HG03135 (cell line): ENCODE measurements around the gene NAB2.
A peak's percentile ranks its signal among the peaks of the same experiment; 100 is the strongest.
"Not testable (repeated sequence)": the region's sequence is repeated elsewhere in the genome, so short reads cannot be mapped to it uniquely, and the experiment has no call there.

Source experiments
- ATAC-seq: cut with Tn5 transposase; IDR thresholded peaks from one replicate; pipeline ENCODE4 v1.9.1; 2021; ENCODE audit warnings: mild to moderate bottlenecking, moderate library complexity; ENCODE audit not compliant: unreplicated experiment

Gene NAB2

DNA sequence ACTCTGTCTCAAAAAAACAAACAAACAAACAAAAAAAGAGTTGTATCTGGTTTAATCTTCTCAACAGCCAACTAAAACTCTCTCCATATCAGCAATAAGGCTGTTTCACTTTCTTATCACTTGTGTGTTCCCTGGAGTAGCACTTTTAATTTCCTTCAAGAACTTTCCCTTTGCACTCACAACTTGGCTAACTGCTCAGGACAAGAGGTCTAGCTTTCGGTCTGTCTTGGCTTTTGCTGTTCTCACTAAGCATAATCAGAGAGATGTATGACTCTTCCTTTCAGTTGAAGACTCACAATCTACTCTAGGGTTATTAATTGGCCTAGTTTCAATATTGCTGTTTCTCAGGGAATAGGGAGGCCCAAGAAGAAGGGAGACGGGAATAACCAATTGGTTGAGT is 22.7 kb upstream of the NAB2 start:
- ATAC-seq: no peak

DNA sequence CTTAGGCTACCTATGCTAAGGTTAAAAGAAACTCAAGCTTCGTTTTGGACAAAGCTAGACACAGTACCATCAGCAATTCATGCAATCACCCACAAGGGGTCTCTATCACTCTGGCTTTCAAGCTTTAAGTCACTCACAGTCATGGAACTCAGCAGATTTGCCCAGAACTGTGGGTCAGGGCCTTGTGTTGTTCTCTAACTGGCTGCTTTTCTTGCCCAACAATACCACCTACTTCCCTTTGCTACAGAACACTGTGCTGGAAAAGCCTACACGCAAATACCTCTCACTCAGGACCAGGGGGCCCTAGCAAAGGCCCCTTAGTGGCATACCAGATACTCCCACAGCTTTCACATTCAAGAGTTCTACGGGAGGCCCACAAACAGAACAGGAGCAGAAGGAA is 19.4 kb upstream of the NAB2 start:
- peak; percentile 74 for ATAC-seq

DNA sequence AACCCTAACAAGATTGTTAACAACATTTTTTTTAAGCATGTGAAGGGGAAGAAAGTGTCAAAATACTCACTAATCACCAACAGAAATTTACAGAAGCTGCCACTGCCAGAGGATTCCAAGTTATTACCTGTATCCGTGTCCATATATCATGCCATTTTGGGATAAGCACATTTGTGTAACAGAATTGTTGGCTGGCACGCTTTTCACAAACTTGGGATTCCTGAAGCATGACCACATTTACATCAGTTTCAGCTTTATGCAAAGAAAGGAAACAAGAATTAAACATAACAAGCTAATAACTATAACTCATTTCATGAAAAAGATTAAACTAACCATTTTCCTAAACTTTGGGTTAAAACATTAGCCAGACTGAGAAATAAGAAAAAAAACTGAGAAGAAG is 16.3 kb upstream of the NAB2 start:
- ATAC-seq: no peak

DNA sequence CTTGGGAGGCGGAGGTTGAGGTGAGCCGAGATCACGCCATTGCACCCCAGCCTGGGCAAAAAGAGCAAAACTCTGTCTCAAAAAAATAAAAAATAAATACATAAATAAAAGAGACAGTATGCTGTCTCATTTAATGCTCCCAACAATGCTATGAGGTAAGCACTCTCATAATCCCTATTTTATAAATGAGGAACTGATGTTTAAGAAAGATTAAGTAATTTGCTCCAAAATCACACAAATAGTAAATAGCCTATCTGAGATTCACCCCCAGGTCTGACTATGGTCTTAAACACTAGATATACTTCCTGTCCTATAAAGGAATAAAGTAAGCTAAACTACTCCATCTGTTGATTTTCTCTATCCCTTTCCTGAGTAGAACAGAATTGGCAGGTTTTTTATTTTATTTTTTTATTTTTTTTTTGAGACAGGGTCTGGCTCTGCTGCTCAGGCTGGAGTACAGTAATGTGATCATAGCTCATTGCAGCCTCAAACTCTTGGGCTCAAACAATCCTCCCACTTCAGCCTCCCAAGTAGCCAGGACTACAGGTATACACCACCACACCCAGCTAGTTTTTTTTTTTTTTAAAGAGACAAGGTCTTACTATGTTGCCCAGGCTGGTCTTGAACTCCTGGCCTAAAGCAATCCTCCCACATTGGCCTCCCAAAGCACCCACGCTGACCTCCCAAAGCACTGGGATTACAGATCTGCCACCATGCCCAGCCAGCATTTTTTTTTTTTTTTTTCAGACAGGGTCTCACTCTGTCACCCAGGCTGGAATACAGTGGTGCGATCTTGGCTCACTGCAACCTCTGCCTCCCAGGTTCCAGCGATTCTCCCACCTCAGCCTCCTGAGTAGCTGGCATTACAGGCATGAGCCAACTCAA is 15.1 kb upstream of the NAB2 start:
- ATAC-seq: not testable (repeated sequence)

DNA sequence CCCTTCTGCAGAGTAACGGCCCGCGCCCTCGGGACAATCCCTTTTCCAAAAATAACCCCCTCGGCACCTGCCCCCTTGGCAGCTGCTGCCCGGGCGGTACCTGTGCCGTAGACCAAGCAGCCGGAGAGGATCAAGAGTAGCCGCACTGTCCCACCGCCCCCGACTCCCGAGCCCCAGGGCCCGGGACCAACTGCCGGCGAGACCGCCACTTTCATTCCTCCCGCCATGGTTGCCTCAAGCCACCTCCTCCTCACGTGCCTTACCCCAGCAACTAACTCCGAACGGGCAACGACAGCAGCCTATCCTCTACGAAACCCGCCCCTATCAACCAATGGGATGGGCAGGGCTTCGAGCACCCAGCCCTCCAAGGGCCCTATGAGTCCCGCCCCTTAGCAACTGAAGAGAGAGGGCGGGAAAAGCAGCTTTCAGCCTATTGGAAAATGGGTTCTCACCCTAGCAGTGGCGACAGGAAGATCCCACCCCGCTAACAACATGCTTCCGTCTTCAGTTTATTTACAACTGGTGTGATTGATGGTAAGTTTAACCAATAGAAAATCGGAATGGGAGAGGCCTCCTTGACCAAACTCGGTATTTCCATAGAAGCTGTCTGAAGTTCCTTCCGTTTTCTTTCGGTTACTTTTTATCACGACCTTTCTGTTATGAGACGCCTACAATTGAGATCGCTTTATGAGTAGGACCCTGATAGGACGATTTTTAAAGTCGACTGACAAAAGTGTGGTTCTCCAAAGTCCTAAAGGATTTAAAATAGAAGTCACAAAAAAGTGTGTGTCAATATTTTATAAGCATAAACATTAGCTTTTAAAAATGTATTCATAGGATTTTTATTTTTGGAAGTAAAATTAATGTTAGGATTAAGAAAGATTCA is 10.2 kb upstream of the NAB2 start, which contains the start of gene NEMP1:
TSS of gene NEMP1 (minus strand) at position 273 of the 886 bp plus-strand sequence. CDS start at position 227, 46 bp downstream.
- peak; percentile 96 for ATAC-seq

DNA sequence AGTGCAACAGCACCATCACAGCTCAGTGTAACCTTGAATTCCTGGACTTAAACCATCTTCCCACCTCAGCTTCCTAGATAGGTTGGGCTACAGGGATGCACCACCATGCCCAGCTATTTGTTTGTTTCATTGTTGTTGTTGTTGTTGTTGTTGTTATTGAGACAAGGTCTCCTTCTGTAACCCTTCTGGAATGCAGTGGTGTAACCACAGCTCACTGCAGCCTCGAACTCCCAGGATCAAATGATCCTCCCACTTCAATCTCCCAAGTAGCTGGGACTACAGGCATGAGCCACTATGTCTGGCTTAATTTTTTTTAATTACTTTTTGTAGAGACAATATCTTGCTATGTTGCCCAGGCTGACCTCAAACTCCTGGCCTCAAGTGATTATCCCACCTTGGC is 9.1 kb upstream of the NAB2 start:
- ATAC-seq: no peak

DNA sequence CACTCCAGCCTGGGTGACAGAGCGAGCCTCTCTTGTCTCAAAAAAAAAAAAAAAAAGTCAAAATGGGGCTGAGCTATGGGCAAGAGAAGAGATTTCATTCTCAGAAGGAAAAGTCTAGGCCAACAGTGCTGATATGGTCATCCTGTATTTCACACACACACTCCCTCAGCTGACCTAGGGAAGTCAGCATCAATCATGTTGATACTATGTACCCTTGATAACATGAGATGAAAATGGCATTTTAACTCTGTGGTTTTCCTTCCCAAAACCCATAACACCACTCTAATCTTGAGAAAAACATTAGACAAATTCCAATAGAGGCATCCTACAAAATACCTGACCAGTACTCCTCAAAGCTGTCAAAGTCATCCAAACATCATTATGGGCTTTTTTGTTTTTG is 8.1 kb upstream of the NAB2 start:
- no peak for ATAC-seq

DNA sequence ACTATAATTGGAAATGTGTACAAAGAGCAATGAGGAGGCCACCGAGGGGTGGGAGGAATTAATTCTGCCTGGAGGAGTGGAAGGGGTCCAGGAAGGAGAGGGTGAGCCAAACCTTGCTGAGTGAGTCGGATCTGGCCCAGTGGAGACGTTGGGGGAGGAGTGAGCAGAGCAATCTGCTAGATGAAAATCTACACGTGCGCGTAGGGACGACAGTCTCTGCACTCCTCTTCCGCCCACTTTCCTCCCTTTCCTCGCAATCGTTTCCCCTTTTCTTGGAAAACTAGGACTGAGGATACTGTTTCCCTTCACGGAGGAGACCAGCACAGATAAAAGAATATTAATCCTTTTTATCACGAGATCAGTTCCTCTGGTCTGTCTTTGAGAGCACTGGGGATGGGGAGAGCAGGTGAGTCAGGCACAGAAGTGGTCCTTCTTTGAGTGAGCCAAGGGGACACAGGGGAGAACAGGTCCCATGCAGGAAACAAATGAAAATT is 2.9 kb upstream of the NAB2 start:
- no peak for ATAC-seq

DNA sequence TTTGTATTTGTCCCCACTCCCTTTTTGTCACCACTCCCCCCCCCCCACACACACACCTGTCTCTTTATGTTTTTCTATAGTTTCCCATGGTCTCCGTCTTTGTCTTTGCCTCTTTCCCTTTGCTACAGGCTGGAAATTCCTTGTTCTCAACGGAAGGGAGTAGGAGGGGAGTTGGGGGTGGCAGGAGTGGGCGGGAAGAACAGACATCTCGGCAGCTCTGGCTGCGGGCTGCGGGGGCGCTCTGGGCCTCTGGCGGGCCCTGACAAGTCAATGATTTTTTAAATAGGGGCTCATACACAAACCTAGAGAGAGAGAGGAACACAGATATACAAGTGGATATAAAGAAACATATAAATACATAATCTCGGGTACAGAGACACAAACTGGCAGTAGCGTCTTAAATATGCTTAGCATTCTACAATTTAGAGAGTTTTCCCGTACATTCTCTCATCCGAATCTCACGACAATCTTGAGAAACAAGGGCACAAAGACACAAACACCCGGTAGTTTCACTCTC is 2.4 kb upstream of the NAB2 start:
- no peak for ATAC-seq

DNA sequence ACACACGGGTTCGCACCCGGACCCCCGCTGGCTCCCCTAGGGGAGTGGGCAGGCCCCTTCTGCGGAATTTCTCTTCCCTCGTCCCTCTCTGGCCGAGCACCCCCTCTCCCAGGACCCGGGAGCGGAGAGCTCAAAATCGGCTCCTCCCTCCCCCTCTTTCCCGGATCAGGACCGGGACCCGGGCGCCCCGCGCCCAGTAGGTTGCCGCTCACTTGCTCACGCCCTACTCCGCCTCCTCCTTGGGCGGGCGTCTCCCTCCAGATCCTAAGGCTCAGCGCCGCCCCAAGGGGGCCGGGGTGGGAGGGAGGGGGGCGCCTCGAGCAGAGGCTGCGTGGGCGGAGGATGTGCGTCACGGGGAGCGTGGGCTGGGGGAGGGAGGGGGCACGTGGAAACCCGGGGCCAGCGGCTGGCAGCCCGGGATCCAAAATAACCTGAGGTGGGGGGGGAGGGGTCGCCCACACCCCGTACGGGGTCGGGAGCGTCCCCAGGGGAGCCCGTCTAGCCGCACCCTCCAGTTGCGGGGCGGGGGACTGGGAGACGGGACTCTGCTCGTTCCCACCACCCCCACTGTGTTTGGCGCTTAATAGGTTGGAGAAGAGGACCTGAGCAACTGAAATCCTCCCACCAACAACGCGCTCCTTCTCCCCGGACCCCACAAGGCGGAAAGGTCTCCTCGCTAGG is 1.8 kb upstream of the NAB2 start:
- ATAC-seq: peak; percentile 29

DNA sequence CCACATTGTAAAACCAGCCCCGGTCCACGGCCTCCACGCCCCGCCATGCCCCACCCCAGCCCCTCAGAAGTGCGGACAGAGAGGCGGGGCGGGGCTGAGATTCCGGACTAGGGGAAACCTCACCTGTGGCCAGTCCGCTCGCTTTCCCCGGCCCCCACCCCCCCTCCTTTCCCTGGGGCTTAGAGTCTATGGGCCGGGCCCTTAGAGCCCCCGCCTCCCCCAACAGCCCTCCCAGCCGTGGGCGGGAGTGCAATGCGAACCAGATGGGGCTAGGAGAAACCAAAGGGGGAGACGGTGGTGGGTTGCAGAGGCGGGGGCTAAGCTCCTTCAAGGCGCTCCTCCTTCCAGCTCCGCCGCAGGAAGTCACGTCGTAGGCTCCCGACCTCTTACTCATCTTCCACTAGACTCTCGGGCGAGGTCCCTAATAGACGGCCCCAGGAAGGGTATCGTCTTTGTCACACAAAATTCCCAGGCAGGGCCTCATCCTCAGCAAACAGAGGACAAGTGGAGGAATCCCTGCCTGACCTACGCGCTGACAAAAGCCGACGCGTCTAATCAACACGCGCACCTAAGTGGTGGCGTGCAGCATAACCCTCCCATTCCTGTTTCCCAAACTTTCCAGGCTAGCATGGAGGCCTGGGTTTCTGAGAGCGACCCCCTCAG is 1.1 kb upstream of the NAB2 start:
- peak; percentile 37 for ATAC-seq

DNA sequence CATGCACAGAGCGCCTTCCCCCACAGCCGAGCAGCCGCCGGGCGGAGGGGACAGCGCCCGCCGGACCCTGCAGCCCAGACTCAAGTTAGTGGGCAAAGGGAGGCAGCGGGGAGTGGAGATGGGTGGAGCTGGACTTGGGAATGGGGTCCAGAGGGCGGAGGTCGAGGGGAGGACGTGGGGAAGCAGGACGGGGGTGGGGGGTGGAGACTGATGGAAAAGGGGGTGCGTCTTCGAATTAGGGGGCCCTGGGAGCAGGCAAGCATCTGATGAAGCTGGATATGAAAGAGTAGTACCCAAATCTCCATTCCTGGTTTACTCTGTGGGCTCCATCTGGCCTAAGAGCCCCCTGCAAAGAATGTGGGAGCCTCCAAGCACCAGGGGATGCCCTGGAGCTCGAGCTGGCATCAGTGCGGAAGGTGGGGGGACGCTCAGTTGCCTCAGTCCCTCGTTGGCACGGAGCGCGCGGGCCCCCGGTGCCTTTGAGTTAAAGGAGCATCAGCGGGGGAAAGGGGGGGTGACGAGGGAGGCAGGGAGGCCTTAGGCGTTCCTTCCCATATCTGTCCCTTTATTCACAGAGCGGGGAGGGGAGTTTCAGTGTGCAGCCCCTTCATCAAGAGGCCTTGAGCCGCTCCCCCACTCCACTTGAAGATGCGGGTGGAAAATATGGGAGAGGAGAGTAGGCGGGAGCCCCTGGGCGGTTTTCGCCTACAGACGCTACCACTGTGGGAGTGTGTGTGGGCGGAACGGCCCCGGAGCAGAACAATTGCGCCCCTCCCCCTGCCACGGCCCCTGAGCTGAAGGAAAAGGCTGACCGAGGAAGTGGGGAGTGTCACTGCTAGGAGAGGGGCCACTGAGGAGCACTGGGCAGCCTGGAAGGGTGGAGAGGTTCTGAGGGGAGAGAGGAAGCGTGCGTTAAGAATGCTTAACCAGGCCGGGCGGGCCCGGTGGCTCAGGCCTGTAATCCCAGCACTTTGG is 644 bp downstream of the NAB2 start:
- ATAC-seq: no peak

DNA sequence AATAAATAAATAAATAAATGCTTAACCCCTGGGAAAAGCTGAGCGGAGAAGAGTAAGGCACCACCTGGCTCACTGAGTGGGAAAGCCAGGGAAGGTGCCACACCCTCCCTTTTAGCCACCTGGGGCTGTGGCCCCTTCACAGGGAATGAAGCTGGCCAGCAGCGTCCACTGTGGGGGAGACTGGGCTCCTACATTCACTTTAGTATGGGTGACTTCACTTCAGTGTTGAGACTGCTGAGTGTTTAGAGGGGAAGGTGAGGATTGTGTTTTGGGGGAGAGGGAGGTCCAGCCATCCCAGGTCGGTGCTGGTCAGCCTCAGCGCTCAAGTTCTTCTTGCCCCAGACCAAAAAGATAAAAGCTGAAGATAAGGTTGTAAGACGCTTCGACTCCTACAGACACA is 1.6 kb downstream of the NAB2 start:
- no peak for ATAC-seq

DNA sequence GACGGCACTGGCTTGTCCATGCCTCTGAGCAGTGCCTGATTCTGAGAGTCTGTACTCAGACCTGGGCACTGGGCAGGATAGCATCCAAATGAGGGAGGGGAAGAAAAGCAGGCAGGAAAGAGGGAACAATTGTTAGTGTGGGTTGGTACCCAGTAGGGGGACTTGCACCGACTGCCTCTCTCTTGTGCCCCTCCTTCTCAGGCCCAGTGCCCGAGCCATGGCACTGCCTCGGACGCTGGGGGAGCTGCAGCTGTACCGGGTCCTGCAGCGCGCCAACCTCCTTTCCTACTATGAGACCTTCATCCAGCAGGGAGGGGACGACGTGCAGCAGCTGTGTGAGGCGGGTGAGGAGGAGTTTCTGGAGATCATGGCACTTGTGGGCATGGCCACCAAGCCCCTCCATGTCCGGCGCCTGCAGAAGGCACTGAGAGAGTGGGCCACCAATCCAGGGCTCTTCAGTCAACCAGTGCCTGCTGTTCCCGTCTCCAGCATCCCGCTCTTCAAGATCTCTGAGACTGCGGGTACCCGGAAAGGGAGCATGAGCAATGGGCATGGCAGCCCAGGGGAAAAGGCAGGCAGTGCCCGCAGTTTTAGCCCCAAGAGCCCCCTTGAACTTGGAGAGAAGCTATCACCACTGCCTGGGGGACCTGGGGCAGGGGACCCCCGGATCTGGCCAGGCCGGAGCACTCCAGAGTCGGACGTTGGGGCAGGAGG is 2.2 kb downstream of the NAB2 start:
- ATAC-seq: no peak

DNA sequence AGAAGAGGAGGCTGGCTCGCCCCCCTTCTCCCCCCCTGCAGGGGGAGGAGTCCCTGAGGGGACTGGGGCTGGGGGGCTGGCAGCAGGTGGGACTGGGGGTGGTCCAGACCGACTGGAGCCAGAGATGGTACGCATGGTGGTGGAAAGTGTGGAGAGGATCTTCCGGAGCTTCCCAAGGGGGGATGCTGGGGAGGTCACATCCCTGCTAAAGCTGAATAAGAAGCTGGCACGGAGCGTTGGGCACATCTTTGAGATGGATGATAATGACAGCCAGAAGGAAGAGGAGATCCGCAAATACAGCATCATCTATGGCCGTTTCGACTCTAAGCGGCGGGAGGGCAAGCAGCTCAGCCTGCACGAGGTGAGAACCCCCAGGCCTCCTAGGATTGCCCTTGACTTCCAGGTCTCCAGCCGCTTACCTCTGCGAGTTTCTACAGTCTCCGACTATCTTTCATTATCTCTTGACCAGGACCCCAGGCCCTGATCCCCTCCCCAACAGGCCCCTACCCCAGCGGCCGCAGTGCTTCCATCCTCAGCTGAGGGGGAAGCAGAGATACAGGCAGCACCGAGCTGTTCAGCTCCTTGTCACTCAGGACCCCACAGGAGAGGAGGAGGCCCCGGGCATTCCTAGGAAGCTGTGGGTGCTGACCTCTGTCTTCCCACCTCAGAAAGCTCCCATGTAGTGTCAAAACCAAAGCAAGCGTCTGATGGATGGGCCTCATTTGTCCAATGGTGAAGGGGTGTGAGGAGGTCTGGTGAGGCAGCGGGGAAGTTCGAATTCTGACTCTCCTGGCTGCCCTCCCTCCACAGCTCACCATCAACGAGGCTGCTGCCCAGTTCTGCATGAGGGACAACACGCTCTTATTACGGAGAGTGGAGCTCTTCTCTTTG is 3.0 kb downstream of the NAB2 start:
- ATAC-seq: no peak

DNA sequence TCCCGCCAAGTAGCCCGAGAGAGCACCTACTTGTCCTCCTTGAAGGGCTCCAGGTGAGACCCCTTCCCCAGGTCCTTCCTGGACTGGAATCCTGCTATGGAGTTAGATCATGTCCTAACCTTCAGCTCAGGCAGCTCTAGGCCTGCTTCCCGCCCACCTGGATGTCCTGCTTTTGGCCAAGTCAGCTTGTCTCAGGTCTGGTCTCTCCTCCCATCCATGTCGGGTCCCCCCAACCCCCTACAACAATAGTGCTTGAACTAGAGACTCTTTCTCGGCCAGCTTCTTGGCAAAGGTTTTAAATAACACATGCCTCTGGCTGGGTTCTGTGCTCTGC is 3.6 kb downstream of the NAB2 start:
- no peak for ATAC-seq

DNA sequence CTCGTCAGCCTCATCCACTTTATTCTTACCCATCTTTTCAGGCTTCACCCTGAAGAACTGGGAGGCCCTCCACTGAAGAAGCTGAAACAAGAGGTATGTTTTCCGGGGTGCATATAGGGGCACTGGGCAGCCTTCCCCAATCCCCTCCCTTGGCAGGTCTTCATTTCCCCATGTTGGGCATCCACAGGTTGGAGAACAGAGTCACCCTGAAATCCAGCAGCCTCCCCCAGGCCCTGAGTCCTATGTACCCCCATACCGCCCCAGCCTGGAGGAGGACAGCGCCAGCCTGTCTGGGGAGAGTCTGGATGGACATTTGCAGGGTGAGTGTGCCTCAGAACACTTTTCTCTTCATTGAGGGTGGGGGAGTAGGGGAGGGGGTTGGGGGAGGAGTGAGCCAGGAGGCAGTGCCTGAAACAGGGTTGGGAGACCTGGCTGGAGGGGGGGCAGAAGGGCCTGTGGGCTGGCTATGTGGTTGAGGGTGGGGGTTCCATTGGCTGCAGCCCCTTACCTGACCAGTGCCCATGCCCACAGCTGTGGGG is 4.0 kb downstream of the NAB2 start:
- no peak for ATAC-seq
